ENCODE data around the gene CCNF. TPM values are rescaled to one million over a fixed set of nuclear protein-coding genes. Genes with fewer than 3 reads are reported as not detected.

Gene CCNF
- total RNA-seq, 1 donor from 2014 or later = 0.43 TPM

DNA sequence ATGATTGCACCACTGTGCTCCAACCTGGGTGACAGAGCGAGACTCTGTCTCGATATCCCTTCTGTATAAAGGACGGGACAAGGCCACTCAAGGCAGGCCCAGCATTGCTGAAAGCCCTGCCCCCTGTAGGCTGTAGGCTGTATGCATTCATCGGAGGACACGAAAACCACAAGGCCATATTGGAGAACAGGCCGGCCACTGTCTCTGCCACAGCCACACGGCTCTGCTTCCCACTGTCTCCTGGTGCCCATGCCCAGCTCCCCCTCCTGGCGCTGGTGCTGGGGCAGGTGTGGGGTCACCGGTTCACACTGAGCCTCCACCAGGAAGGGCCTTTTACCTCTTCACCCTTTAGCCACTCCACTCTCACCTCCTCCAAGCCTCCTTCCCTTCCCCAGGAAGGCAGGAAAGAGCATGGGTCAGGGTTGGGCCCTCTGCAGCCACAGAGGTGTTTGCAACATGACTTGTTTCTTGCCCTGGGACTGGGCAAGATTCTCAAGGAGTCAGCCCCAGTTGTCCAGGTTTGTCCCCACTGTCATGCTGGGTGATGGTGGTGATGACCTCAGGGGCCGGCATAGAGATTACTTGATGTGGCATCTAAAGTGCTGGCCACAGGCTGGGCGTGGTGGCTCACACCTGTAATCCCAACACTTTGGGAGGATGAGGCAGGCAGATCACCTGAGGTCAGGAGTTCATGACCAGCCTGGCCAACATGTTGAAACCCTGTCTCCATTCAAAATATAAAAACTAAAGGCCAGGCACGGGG, 36.6 kb downstream of the CCNF start:
- Histone ChIP-seq H3K27me3 (no peaks in the 10 kb centered on the region), H3K36me3 (no peaks in the 10 kb centered on the region), H3K27ac (no peak overlapping the region), H3K4me1 (peaks cover 3 to 16% of the 10 kb centered on the region in 2 donors), H3K4me3 (no peak overlapping the region), H3K9me3 (no peaks in the 10 kb centered on the region)
- no peak for DNase-seq (ENCODE audit: low spot score in 2 of 2)
- intact Hi-C loops (cut with DNase I) = no loop called here
- TF ChIP-seq, protein P1, sequence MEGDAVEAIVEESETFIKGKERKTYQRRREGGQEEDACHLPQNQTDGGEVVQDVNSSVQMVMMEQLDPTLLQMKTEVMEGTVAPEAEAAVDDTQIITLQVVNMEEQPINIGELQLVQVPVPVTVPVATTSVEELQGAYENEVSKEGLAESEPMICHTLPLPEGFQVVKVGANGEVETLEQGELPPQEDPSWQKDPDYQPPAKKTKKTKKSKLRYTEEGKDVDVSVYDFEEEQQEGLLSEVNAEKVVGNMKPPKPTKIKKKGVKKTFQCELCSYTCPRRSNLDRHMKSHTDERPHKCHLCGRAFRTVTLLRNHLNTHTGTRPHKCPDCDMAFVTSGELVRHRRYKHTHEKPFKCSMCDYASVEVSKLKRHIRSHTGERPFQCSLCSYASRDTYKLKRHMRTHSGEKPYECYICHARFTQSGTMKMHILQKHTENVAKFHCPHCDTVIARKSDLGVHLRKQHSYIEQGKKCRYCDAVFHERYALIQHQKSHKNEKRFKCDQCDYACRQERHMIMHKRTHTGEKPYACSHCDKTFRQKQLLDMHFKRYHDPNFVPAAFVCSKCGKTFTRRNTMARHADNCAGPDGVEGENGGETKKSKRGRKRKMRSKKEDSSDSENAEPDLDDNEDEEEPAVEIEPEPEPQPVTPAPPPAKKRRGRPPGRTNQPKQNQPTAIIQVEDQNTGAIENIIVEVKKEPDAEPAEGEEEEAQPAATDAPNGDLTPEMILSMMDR (IDR thresholded peaks at IDR 0.05) = no peak

DNA sequence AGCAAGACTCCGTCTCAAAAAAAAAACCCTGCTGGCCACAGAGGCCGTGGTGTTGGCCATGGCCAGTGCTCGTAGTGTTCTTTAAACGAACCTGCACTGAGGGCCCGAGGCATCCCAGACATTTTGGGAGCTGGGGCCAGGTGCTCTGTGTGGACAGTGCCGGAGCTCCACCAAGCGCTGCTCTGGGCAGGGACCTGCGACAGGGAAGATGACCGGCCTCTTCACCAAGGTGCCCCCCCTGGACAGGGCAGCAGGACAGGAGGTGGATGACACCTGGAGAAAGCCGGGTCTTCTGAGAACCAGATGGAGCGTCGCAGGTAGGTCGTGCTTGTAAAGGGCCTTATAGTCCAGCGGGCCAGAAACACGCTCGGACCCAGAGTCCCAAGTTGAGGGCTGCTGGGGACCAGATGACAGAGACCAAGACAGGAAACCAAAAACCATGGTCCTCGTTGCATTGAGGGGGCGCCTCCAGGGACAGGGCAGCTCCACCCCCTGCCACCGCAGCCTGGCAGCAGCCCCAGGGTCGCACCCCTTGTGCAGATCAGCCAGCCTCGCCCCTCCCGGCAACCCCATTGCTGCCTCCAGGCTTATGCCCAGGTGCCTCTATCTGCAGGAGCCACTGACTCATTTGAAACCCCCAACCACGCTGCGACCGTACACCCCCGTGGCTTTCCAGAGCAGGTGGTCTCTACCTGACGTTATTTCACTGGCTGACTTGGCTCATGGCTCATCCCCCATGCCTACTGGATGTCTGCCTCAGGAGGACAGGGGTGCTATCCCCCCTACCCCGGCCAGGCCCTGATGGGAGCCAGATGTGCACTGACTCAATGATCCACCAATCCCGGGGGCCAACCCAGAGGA, 37.6 kb downstream of the CCNF start:
- TF ChIP-seq, protein P1 (IDR thresholded peaks at IDR 0.05) = no peak
- DNase-seq (ENCODE audit: low spot score in 2 of 2) = no peak
- peaks cover 8 to 26% of the 10 kb centered on the region in 2 donors for H3K4me1 ChIP-seq
- no peaks in the 10 kb centered on the region for H3K36me3 ChIP-seq
- H3K27me3 ChIP-seq = peaks cover 5% of the 10 kb centered on the region
- peak overlapping the region; percentile 66 to 70 for H3K4me3 ChIP-seq
- no peaks in the 10 kb centered on the region for H3K9me3 ChIP-seq
- no peak overlapping the region for H3K27ac ChIP-seq
- intact Hi-C loops (cut with DNase I) = no loop called here

DNA sequence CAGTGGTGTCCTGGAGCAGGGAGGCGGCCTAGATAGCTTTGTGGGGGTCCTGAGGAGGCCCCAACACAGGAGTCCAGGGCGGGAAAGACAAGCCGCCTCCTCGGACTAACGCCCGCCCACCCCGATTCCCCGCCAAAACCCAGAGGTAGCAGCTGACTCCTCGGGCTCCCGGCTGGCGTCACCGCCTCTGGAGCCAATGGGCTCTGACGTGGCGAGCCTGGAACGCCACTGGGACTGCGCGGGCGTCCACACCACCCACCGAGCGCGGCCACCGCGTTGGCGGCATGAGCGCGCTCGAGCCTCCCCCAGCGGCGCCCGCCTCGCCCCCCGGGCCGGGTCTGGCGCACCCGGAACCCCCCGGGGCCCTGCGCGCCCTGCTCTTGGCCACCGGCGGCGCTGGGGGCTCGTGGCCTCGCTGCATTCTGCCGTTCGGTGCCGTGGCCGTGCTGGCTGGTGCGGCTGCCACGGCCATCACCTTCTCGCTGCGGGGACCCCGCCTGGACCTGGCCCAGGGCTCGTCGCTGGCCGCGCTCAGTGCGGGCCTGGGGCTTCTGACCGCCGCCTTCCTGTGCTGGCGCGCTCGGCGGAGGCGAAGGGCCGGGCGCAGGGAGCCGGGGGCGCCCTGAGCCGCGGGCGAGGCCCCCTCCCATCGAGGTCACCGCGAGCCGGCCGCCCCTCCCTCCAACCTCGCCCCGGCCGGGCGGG, 38.4 kb downstream of the CCNF start:
- peak overlapping the region in 1 of 2 donors; percentile 1 for H3K27ac ChIP-seq

DNA sequence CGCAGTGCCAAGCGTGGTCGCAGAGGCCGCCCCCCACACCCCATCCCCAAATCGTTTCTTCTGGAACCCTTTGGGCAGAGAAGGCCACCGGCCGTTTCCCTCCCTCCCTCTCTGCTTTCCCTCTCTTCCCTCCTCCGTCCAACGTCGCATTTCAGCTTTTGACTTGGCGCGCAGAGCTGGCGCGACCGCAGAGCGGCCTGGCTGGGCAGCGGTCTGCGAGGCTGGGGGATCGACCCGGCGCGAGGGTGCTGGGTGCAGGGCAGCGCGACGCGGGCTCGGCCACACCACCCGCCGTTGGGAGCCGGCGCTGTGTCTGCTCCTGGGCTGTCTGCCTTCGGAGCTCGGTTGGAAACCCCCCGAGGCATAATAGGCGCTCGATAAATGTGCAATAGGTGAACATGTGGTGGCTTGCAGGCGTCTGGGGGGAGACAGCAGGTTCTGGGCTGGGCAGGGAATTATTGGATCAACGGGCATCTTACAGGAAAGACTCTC, 39.0 kb downstream of the CCNF start:
- intact Hi-C loops (cut with DNase I) = no loop called here
- H3K27me3 ChIP-seq = peaks cover 12% of the 10 kb centered on the region
- no peaks in the 10 kb centered on the region for H3K9me3 ChIP-seq
- TF ChIP-seq, protein P1 (IDR thresholded peaks at IDR 0.05) = no peak
- H3K36me3 ChIP-seq = no peaks in the 10 kb centered on the region
- DNase-seq (ENCODE audit: low spot score in 2 of 2) = no peak
- peak overlapping the region; percentile 66 to 70 for H3K4me3 ChIP-seq
- H3K27ac ChIP-seq = peak overlapping the region in 1 of 2 donors; percentile 1
- peaks cover 10 to 27% of the 10 kb centered on the region in 2 donors for H3K4me1 ChIP-seq

More for the DNA sequence above, 38.4 kb downstream of the CCNF start:
- intact Hi-C loops (cut with DNase I) = no loop called here
- Histone ChIP-seq H3K4me3 (peak overlapping the region; percentile 66 to 70), H3K27me3 (peaks cover 12% of the 10 kb centered on the region), H3K4me1 (peaks cover 9 to 27% of the 10 kb centered on the region in 2 donors), H3K9me3 (no peaks in the 10 kb centered on the region), H3K36me3 (no peaks in the 10 kb centered on the region)
- DNase-seq (ENCODE audit: low spot score in 2 of 2) = peak; percentile 38 to 86
- TF ChIP-seq, protein P1 (IDR thresholded peaks at IDR 0.05) = no peak

DNA sequence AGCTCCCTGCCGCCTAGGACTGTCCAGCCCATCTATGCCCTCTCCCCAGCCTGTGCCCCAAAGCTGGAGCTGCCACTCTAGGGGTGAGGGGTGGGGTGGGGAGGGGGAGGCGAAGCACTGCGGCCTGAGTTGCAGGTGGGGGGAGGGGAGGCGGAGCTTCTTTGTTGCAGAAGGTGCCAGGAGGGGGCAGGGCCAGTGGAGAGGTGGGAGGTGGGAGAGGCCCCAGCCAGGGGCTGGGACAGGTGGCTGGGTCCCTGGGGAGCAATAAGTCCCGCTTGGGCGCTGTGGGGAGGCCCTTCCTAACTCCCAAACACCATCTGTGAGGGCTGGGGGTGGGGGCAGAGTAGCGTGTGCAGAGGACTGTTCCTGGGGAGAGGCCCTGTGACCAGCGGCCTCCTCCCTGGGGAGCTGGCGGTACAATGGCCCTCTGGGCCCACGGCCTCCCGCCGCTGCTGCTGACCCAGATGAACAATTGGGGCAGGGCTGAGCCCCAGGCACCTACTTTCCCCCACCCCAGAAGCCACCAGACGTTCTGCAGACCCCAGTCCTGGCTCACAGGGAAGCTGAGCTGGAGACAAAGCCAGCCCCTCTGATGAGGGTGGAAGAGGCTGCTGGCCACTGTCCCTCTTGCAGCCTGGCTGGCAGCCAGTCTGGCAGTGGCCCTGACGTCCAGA, 39.6 kb downstream of the CCNF start:
- no peak overlapping the region for H3K27ac ChIP-seq
- peaks cover 12% of the 10 kb centered on the region for H3K27me3 ChIP-seq
- peaks cover 14 to 31% of the 10 kb centered on the region in 2 donors for H3K4me1 ChIP-seq
- H3K9me3 ChIP-seq = no peaks in the 10 kb centered on the region
- TF ChIP-seq, protein P1 (IDR thresholded peaks at IDR 0.05) = no peak
- DNase-seq (ENCODE audit: low spot score in 2 of 2) = no peak
- H3K36me3 ChIP-seq = no peaks in the 10 kb centered on the region
- peak overlapping the region; percentile 66 to 70 for H3K4me3 ChIP-seq
- intact Hi-C loops (cut with DNase I) = no loop called here

All from ascending aorta (tissue), 2 donors.